GM12878 (cell line): ENCODE measurements around the gene MCUB. TPM values are rescaled to one million over a fixed set of nuclear protein-coding genes. Genes with fewer than 3 reads are reported as not detected.
A peak's percentile ranks its signal among the peaks of the same experiment; 100 is the strongest.

Experiments
- ATAC-seq: fragments of 200-7000 bp; cut with Tn5 transposase; 3 replicates; pipeline ENCODE4 v1.9.1; 2020; ENCODE audit warnings: mild to moderate bottlenecking, moderate library complexity
- BruUV-seq: library from RNA; stranded (reverse); fragments of 400-500 nt; replicated peaks from 2 replicates; lab custom pipeline; 2021; lab: Mats Ljungman, UMichigan
- CTCF ChIA-PET: fragments of 300-600 bp; sonication (Branson Sonifier 250); formaldehyde crosslinking; extraction: SDS; loops from one replicate; lab custom pipeline; 2021; ENCODE audit warnings: inconsistent platforms; lab: Yijun Ruan, JAX
- POLR2A ChIA-PET: fragments of 350-600 bp; formaldehyde crosslinking; extraction: SDS; loops from one replicate; lab custom pipeline; 2021; ENCODE audit warnings: inconsistent platforms; lab: Charles Lee
- RAD21 ChIA-PET: fragments of 300-600 bp; sonication (Branson Sonifier 250); formaldehyde crosslinking; loops from one replicate; lab custom pipeline; 2023; ENCODE audit warnings: antibody characterized with exemption; ENCODE audit not compliant: unreplicated experiment; lab: Charles Lee
- SMC1A ChIA-PET: fragments of 300-600 bp; sonication (Branson Sonifier 250); formaldehyde crosslinking; loops from one replicate; lab custom pipeline; 2023; ENCODE audit not compliant: unreplicated experiment, uncharacterized antibody; lab: Charles Lee
- DNase-seq: peaks from one replicate; pipeline ENCODE4 v3.0.0-alpha.2; 2011; ENCODE audit warnings: low read depth, low spot score
- FAIRE-seq: peaks from 3 replicates; lab custom pipeline; 2011; peaks lifted over from hg19 to GRCh38; lab: Jason Lieb, UNC
- H2AFZ ChIP-seq: 2 replicates; pipeline ENCODE4 v1.6.0; 2011; ENCODE audit warnings: low read depth, low read length, control low read depth; ENCODE audit not compliant: control insufficient read depth
- H3K27ac ChIP-seq: 2 replicates; pipeline ENCODE4 v1.5.1; 2011; ENCODE audit warnings: control low read depth; ENCODE audit not compliant: control insufficient read depth, insufficient read depth
- H3K27me3 ChIP-seq, 2 experiments: replicated peaks in 1 of 2; 2 replicates each; pipeline versions ENCODE4 v1.6.0 to v1.6.1; 2011; ENCODE audit warnings: low read length in 1 of 2; ENCODE audit not compliant: control insufficient read depth in 2 of 2, insufficient read depth in 2 of 2
- H3K36me3 ChIP-seq, 2 experiments: 2 replicates each; pipeline ENCODE4 v1.5.1; 2011; ENCODE audit warnings: low read length in 1 of 2; ENCODE audit not compliant: control insufficient read depth in 2 of 2, insufficient read depth in 2 of 2
- H3K4me1 ChIP-seq: 2 replicates; pipeline ENCODE4 v1.6.1; 2011; ENCODE audit warnings: mild to moderate bottlenecking, low read length, moderate library complexity, mixed read lengths; ENCODE audit not compliant: control insufficient read depth, insufficient read depth
- H3K4me2 ChIP-seq: 2 replicates; pipeline ENCODE4 v1.6.0; 2011; ENCODE audit warnings: control low read depth; ENCODE audit not compliant: control insufficient read depth, insufficient read depth
- H3K4me3 ChIP-seq: fragments of 200-600 bp; sonication (generic); 2 replicates; pipeline ENCODE4 v1.5.1; 2016
- H3K79me2 ChIP-seq: 2 replicates; pipeline ENCODE4 v1.6.0; 2011; ENCODE audit warnings: low read length; ENCODE audit not compliant: control insufficient read depth, insufficient read depth
- H3K9ac ChIP-seq: 2 replicates; pipeline ENCODE4 v1.8.0; 2011; ENCODE audit warnings: low read length, control low read depth, mixed read lengths; ENCODE audit not compliant: control insufficient read depth, insufficient read depth
- H3K9me3 ChIP-seq: replicated peaks from 3 replicates; pipeline ENCODE4 v1.5.1; 2011; ENCODE audit warnings: mild to moderate bottlenecking, low read length; ENCODE audit not compliant: control insufficient read depth, insufficient read depth
- H4K20me1 ChIP-seq: 2 replicates; pipeline ENCODE4 v1.6.0; 2011; ENCODE audit not compliant: control insufficient read depth, insufficient read depth
- BHLHE40 ChIP-seq, 2 experiments: fragments of 450-650 bp in 1 of 2; IDR thresholded peaks; 2 replicates each; pipeline ENCODE4 v1.6.1; 2011 to 2017; ENCODE audit warnings: low read depth in 2 of 2, borderline replicate concordance in 1 of 2, improper control_type of control experiment in 1 of 2, low read length in 1 of 2, mild to moderate bottlenecking in 1 of 2
- CBX5 ChIP-seq: sonication (generic); IDR thresholded peaks from 2 replicates; pipeline ENCODE4 v1.6.1; 2016; ENCODE audit warnings: low read depth, moderate library complexity, mild to moderate bottlenecking, inconsistent platforms
- E2F4 ChIP-seq: IDR thresholded peaks from 2 replicates; pipeline ENCODE4 v1.6.1; 2012; ENCODE audit warnings: low read depth, low read length, improper control_type of control experiment
- EP300 ChIP-seq, 2 experiments: fragments of 150-350 bp in 1 of 2; IDR thresholded peaks; 2 replicates each; pipeline ENCODE4 v1.6.1; 2011 to 2012; ENCODE audit warnings: low read depth in 2 of 2, low read length in 2 of 2, borderline replicate concordance in 1 of 2, improper control_type of control experiment in 1 of 2, inconsistent platforms in 1 of 2; ENCODE audit not compliant: control insufficient read depth in 1 of 2
- FOXM1 ChIP-seq: IDR thresholded peaks from 2 replicates; pipeline ENCODE4 v1.6.1; 2012; ENCODE audit warnings: low read depth, mild to moderate bottlenecking, inconsistent platforms, low read length, moderate library complexity
- HSF1 ChIP-seq: fragments of 150-350 bp; IDR thresholded peaks from 2 replicates; pipeline ENCODE4 v1.6.1; 2014; ENCODE audit warnings: mild to moderate bottlenecking, low read depth, low read length
- NRF1 ChIP-seq: conservative IDR thresholded peaks from 2 replicates; pipeline ENCODE4 v1.6.1; 2011; ENCODE audit warnings: mild to moderate bottlenecking, low read depth, low read length, improper control_type of control experiment
- POLR2AphosphoS5 ChIP-seq: IDR thresholded peaks from 2 replicates; pipeline ENCODE4 v1.6.1; 2011; ENCODE audit warnings: mild to moderate bottlenecking, low read length, inconsistent platforms
- RB1 ChIP-seq: fragments of 450-650 bp; formaldehyde crosslinking; IDR thresholded peaks from 2 replicates; pipeline ENCODE4 v1.6.1; 2017; ENCODE audit warnings: mild to moderate bottlenecking, borderline replicate concordance
- RELA ChIP-seq: fragments of 450-650 bp; IDR thresholded peaks from 2 replicates; pipeline ENCODE4 v1.8.0; 2014; ENCODE audit warnings: borderline replicate concordance; ENCODE audit not compliant: partially characterized antibody
- SP1 ChIP-seq: IDR thresholded peaks from one replicate; pipeline ENCODE4 v1.6.1; 2011; ENCODE audit warnings: low read depth, low read length
- SRF ChIP-seq, 2 experiments: IDR thresholded peaks; 2 replicates each; pipeline ENCODE4 v1.6.1; 2011; ENCODE audit warnings: low read depth in 2 of 2, low read length in 2 of 2, mild to moderate bottlenecking in 1 of 2, moderate library complexity in 1 of 2
- SUPT20H ChIP-seq: IDR thresholded peaks from 2 replicates; pipeline ENCODE4 v1.6.1; 2011; ENCODE audit warnings: low read depth, mild to moderate bottlenecking, low read length, moderate library complexity, borderline replicate concordance; ENCODE audit not compliant: control insufficient read depth
- TBL1XR1 ChIP-seq: IDR thresholded peaks from 2 replicates; pipeline ENCODE4 v1.6.1; 2012; ENCODE audit warnings: low read depth, low read length, improper control_type of control experiment
- TCF12 ChIP-seq: IDR thresholded peaks from 2 replicates; pipeline ENCODE4 v1.6.1; 2011; ENCODE audit warnings: low read depth, mild to moderate bottlenecking, low read length
- ZNF207 ChIP-seq: fragments of 450-650 bp; IDR thresholded peaks from 2 replicates; pipeline ENCODE4 v1.6.1; 2014; ENCODE audit warnings: antibody characterized with exemption, mild to moderate bottlenecking, borderline replicate concordance
- WGBS: methylation state at CpG from one replicate; pipeline ENCODE4 v1.1.6; 2016; ENCODE audit warnings: low lambda C conversion rate; ENCODE audit not compliant: insufficient replicate concordance, insufficient coverage; ENCODE audit errors: missing lambda C conversion rate; 5-methylcytosine and 5-hydroxymethylcytosine counted together
- in situ Hi-C: fragments of 300-500 bp; cut with MboI; formaldehyde crosslinking; loops from 9 replicates; pipeline ENCODE4 v1.14.3; 2018; ENCODE audit warnings: mixed read lengths
- intact Hi-C: fragments of 100-400 bp; cut with micrococcal nuclease; formaldehyde crosslinking; loops from one replicate; pipeline ENCODE4 v1.14.2; 2022; ENCODE audit not compliant: unreplicated experiment
- polyA plus RNA-seq, 11 experiments: library from polyadenylated mRNA; depleted of rRNA in 4 of 11; unstranded in 6 of 11; stranded (reverse) in 5 of 11; fragments of >200 nt; fragmentation: Nextera tagmentation in 4 of 11; fragmentation: Illumina TruSeq in 1 of 11; extraction: Ambion mirVana in 4 of 11; extraction: Trizol in 1 of 11; gene quantifications; 1 replicate in 1 of 11; 2 replicates in 10 of 11; pipeline versions ENCODE4 v1.2.1 to v1.2.3, GENCODE V29; 2011 to 2016; ENCODE audit warnings: inconsistent platforms in 2 of 11, missing spikeins in 2 of 11, low read depth in 1 of 11
- total RNA-seq, 4 experiments: library from RNA; depleted of rRNA in 3 of 4; stranded (reverse); fragments of >200 nt in 3 of 4; fragmentation: Illumina TruSeq in 1 of 4; extraction: Trizol in 1 of 4; gene quantifications; 2 replicates each; pipeline versions ENCODE4 v1.2.1 to v1.2.3, GENCODE V29; 2013 to 2021
- TF ChIP-seq, protein P1 (sequence below): fragments of 450-650 bp; IDR thresholded peaks from 2 replicates; pipeline ENCODE4 v1.6.1; 2018; ENCODE audit warnings: borderline replicate concordance, mild to moderate bottlenecking; ENCODE audit not compliant: partially characterized antibody

Gene MCUB
- total and polyA plus RNA-seq, 10 of the 15 experiments (the other 5 are each of a cell fraction or from before 2014, with no cell fraction given): 4.7 to 63.7 (median 39.4) TPM

DNA sequence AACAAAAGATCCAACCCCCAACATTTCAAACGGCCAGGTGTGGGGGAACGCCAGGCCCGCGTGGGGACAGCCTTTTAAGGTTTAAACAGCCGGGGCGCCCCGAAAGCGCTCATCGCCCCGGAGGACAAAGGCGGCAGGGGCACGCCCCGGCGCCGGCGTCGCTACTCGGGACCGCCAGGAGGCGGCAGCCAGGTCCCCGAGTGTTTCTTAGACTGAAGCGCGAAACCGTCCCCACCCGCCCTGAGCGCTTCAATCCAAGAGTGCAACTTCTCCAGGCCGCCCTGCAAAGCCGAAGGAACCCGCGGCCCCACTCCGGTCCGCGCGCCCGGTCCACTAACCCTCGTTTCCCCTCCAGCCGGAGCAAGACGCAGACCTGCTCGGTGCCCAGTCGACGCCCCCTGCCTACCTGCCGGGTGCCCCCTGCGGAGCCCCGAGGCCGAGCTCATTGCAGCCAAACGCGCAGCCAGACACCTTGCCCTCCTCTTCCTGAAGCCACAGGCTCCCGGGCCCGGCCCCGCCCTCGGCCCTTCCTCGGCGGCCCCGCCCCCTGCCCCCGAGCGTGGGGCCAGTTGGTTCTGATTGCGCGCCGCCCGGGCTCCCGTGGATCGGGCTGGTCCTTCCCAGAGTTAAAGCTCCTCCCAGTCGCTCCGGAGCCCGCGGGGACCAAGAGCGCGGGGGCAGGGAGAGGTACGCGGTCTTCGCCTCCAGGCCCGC is 143.1 kb downstream of the MCUB start, which contains the start of gene CASP6:
Gene CASP6, minus strand, starts transcription at position 496 of the 714 bp plus-strand sequence. Its CDS starts 50 bp downstream, at position 446.
- under 1% methylated on average over 72 of the region's 72 CpGs for WGBS
- ChIA-PET POLR2A (interaction anchor here (0.9 to 3.0 kb wide), 4 partner anchors 27 to 270 kb away, joined by 3 to 13 read pairs (median 5); partner anchors contain the start of genes PLA2G12A and SEC24B), RAD21 (interaction anchor here (0.7 to 2.3 kb wide), 11 partner anchors 27 to 278 kb away, joined by 3 to 7 read pairs (median 4); partner anchors contain the start of genes CFI, GAR1, MCUB and PLA2G12A), SMC1A (interaction anchor here (1.1 to 6.3 kb wide), 8 partner anchors 12 to 278 kb away, joined by 3 to 27 read pairs (median 4); no protein-coding TSS in a partner anchor), CTCF (interaction anchor here (0.8 to 2.0 kb wide), 8 partner anchors 9 to 271 kb away, joined by 3 to 5 read pairs (median 4); partner anchors contain the start of gene PLA2G12A)
- H3K4me3 ChIP-seq: peak within 1 kb of the TSS; percentile 96
- peak within 1 kb of the TSS; percentile 79 for H3K4me2 ChIP-seq
- H3K27me3 ChIP-seq: no peaks in the 10 kb centered on the region
- intact Hi-C loops (loop anchor here (1.0 to 10.0 kb wide), 5 partner anchors 101 to 272 kb away; partner anchors contain the start of genes GAR1, MCUB and SEC24B), in situ Hi-C loops (no loop called here)
- ATAC-seq (peak; percentile 90), DNase-seq (peak; percentile 41), FAIRE-seq (peak; percentile 70)
- peak within 1 kb of the TSS; percentile 61 for H3K9ac ChIP-seq
- BruUV-seq: TSS peak; percentile 56
- no peaks in the 10 kb centered on the region for H3K9me3 ChIP-seq
- H4K20me1 ChIP-seq: no peaks in the 10 kb centered on the region
- peaks cover 15% of the 10 kb centered on the region for H3K4me1 ChIP-seq
- H2AFZ ChIP-seq: peak within 1 kb of the TSS; percentile 76
- H3K27ac ChIP-seq: peak within 1 kb of the TSS; percentile 71
- no peaks in the 10 kb centered on the region for H3K36me3 ChIP-seq
- H3K79me2 ChIP-seq: peaks cover 6% of the 10 kb centered on the region
- TF ChIP-seq SUPT20H (no peak), SRF (IDR thresholded peaks at IDR 0.05; ENCODE audit: low read depth in 2 of 2, low read length in 2 of 2) (peak in 1 of 2 experiments; percentile 87; a peak in 2 of 4 replicates), E2F4 (0 out of 2 replicates have a peak, but pooled peaks have one; percentile 28), TCF12 (peak; percentile 63), CBX5 (peak; percentile 75), ZNF207 (no peak), POLR2AphosphoS5 (peak; percentile 50), FOXM1 (peak; percentile 83), RB1 (peak; percentile 12; the same call in 1 of the 2 replicates), HSF1 (no peak), SP1 (no peak), TBL1XR1 (no peak), NRF1 (no peak), BHLHE40 (IDR thresholded peaks at IDR 0.05; ENCODE audit: borderline replicate concordance in 1 of 2, low read depth in 2 of 2, low read length in 1 of 2) (peak in 1 of 2 experiments; percentile 37; a peak in 1 of 4 replicates), RELA (no peak), EP300 (IDR thresholded peaks at IDR 0.05; ENCODE audit: borderline replicate concordance in 1 of 2, control insufficient read depth in 1 of 2, low read depth in 2 of 2, low read length in 2 of 2) (0 out of 4 replicates have a peak, but pooled peaks have one; percentile 6 to 15)
- TF ChIP-seq, protein P1, sequence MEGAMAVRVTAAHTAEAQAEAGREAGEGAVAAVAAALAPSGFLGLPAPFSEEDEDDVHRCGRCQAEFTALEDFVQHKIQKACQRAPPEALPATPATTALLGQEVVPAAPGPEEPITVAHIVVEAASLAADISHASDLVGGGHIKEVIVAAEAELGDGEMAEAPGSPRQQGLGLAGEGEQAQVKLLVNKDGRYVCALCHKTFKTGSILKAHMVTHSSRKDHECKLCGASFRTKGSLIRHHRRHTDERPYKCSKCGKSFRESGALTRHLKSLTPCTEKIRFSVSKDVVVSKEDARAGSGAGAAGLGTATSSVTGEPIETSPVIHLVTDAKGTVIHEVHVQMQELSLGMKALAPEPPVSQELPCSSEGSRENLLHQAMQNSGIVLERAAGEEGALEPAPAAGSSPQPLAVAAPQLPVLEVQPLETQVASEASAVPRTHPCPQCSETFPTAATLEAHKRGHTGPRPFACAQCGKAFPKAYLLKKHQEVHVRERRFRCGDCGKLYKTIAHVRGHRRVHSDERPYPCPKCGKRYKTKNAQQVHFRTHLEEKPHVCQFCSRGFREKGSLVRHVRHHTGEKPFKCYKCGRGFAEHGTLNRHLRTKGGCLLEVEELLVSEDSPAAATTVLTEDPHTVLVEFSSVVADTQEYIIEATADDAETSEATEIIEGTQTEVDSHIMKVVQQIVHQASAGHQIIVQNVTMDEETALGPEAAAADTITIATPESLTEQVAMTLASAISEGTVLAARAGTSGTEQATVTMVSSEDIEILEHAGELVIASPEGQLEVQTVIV: no peak
